NCI-H510A treated with DMSO at 0.1 percent for 48 hours (cell line): ENCODE measurements around the gene UNC45A.
"Not testable (repeated sequence)": the region's sequence is repeated elsewhere in the genome, so short reads cannot be mapped to it uniquely, and the experiment has no call there.

Experiments used
- DNase-seq: peaks from one replicate; lab custom pipeline; 2025; lab: John Stamatoyannopoulos, UW

The UNC45A gene

GRCh38 chr15:90902840-90903732 is 32.0 kb upstream of the UNC45A start, which contains the start of gene MAN2A2:
Gene MAN2A2, plus strand, starts transcription at chr15:90903302. Its CDS starts 906 bp downstream, at chr15:90904208.
- peak; percentile 80 for DNase-seq

- DNase-seq, result peak; percentile 70
These were observed 31.1 kb upstream of the UNC45A start for GRCh38 chr15:90903733-90904536.

- DNase-seq, result no peak
These were observed 30.3 kb upstream of the UNC45A start for GRCh38 chr15:90904746-90905145.

- DNase-seq, result no peak
These were observed 29.5 kb upstream of the UNC45A start for GRCh38 chr15:90905306-90906180.

GRCh38 chr15:90906181-90906849 is 28.8 kb upstream of the UNC45A start:
- DNase-seq, result no peak

- no peak for DNase-seq
These were observed 27.9 kb upstream of the UNC45A start for GRCh38 chr15:90907051-90907660.

- no peak for DNase-seq
These were observed 27.1 kb upstream of the UNC45A start for GRCh38 chr15:90907838-90908507.

GRCh38 chr15:90909449-90909848 is 25.6 kb upstream of the UNC45A start:
- not testable (repeated sequence) for DNase-seq

- no peak for DNase-seq
These were observed 25.1 kb upstream of the UNC45A start for GRCh38 chr15:90909976-90910375.

GRCh38 chr15:90910441-90911301 is 24.4 kb upstream of the UNC45A start:
- DNase-seq, result no peak

GRCh38 chr15:90911302-90911623 is 23.8 kb upstream of the UNC45A start:
- DNase-seq, result no peak

- DNase-seq, result no peak
These were observed 22.9 kb upstream of the UNC45A start for GRCh38 chr15:90911906-90912769.

GRCh38 chr15:90912770-90913075 is 22.4 kb upstream of the UNC45A start:
- DNase-seq, result no peak

GRCh38 chr15:90913398-90913944 is 21.6 kb upstream of the UNC45A start:
- no peak for DNase-seq

GRCh38 chr15:90914305-90915080 is 20.6 kb upstream of the UNC45A start:
- no peak for DNase-seq

- DNase-seq, result no peak
These were observed 19.8 kb upstream of the UNC45A start for GRCh38 chr15:90915216-90915807.

GRCh38 chr15:90915808-90916440 is 19.2 kb upstream of the UNC45A start:
- no peak for DNase-seq
